Mononuclear cell (primary cell): ENCODE measurements around the gene NLRP6. TPM values are rescaled to one million over a fixed set of nuclear protein-coding genes. Genes with fewer than 3 reads are reported as not detected.
"Not testable (repeated sequence)": the region's sequence is repeated elsewhere in the genome, so short reads cannot be mapped to it uniquely, and the experiment has no call there.

Experiments
- H3K27me3 ChIP-seq: 2 replicates; pipeline ENCODE4 v1.6.0; 2011; ENCODE audit warnings: low read length, control low read depth; ENCODE audit not compliant: insufficient read depth
- H3K4me1 ChIP-seq: 2 replicates; pipeline ENCODE4 v1.5.1; 2011; ENCODE audit warnings: mild to moderate bottlenecking, low read length, control low read depth; ENCODE audit not compliant: insufficient read depth
- H3K4me3 ChIP-seq: 2 replicates; pipeline ENCODE4 v1.5.1; 2011; ENCODE audit warnings: mild to moderate bottlenecking, low read length, moderate library complexity
- H3K9me3 ChIP-seq: 2 replicates; pipeline ENCODE4 v1.5.1; 2011; ENCODE audit warnings: low read depth, mild to moderate bottlenecking, control low read depth, low read length
- total RNA-seq: library from RNA; depleted of rRNA; stranded (reverse); fragments of >200 nt; gene quantifications from one replicate; pipeline ENCODE4 v1.2.3, GENCODE V29; 2012

NLRP6 gene
- total RNA-seq, 1 donor, result 9.7 TPM

DNA sequence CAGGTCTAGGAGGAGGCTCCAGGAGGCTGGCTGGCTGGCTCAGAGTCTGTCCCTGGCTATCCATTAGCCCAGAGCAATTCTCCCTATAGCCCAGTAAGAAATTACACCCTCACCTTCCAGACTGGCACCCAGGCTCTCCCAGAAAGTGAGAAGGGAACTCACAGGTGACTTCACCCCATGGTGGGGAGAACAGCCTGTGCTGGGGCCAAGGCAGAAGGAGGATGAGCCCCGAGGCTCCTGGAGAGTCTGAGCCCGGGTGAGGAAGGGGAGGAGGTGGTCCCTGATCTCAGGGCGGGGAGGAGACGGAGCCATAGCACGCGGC, 36.3 kb downstream of the NLRP6 start:
- Histone ChIP-seq H3K4me1 (peaks cover 61% of the 10 kb centered on the region), H3K4me3 (peak overlapping the region; percentile 80)
- H3K9me3 ChIP-seq, H3K27me3 ChIP-seq: not testable (repeated sequence)

DNA sequence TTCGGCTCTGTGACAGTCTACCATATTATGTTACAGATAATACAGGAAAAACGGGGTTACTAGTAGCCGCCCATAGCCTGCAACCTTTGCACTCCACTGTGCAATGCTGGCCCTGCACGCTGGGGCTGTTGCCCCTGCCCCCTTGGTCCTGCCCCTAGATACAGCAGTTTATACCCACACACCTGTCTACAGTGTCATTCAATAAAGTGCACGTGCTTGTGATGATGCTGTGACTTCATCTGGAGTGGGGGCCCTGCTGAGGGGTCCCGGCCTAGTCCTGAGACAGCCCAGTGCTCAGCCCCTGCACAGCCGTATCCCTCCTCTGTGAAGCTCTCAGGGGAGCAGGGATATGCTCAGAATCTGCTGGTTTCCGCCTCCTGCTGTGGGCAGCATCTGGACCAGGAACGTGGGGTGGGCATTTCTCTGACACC, 36.9 kb downstream of the NLRP6 start:
- H3K4me1 ChIP-seq, result peaks cover 55% of the 10 kb centered on the region
- no peaks in the 10 kb centered on the region for H3K9me3 ChIP-seq
- peak overlapping the region; percentile 80 for H3K4me3 ChIP-seq
- H3K27me3 ChIP-seq, result no peaks in the 10 kb centered on the region

DNA sequence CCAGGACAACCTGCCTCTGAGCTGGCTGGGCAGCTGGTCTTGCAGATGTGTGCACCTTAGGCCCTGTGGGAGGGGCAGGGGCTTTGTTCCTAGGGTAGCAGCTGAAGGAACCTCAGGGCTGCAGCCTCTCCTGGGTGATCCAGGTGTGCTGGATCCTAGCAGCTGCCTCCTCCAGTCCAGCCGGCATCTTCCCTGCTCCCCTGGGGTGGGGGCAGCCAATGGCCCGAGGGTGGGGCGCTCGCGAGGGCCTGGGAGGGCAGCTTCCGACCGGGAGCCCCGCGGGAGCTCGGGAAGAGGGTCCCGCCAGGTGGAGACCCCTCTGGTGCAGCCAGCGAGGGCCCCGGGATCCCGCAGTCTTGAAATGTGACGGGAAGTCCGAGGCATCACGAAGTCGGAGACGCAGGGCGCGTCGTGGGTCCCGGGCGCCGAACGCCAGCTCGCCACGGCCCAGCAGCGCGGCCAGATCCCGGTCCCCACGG, 37.3 kb downstream of the NLRP6 start:
- peaks cover 55% of the 10 kb centered on the region for H3K4me1 ChIP-seq
- H3K27me3 ChIP-seq, result no peaks in the 10 kb centered on the region
- H3K4me3 ChIP-seq, result peak overlapping the region; percentile 80
- no peaks in the 10 kb centered on the region for H3K9me3 ChIP-seq

GRCh38 chr11:316031-316701, 38.0 kb downstream of the NLRP6 start:
- H3K4me1 ChIP-seq, result peaks cover 61% of the 10 kb centered on the region
- H3K4me3 ChIP-seq, result peak overlapping the region; percentile 80
- H3K9me3 ChIP-seq, result no peaks in the 10 kb centered on the region
- no peaks in the 10 kb centered on the region for H3K27me3 ChIP-seq

DNA sequence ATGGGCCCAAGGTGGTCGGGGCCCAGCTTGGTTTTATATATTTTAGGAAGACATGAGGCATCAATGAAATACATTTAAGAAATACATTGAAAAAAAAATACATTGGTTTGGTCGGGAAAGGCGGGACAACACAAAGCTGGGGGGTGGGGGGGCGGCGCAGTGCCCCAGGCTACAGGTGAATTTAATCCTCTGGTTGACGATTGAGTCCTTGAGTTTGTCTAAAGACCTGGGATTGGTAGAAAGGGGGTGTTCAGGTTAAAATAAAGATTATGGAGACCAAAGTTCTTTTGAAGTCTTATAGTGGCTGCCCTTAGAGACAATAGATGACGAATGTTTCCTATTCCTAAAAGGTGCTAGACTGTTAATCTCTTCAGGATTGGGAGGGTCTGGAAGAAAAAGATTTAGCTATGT, 38.7 kb downstream of the NLRP6 start:
- Histone ChIP-seq H3K27me3 (no peaks in the 10 kb centered on the region), H3K4me1 (peaks cover 57% of the 10 kb centered on the region), H3K9me3 (no peaks in the 10 kb centered on the region), H3K4me3 (peak overlapping the region; percentile 80)

GRCh38 chr11:317668-318404, 39.6 kb downstream of the NLRP6 start:
- peaks cover 47% of the 10 kb centered on the region for H3K4me1 ChIP-seq
- peak overlapping the region; percentile 18 for H3K4me3 ChIP-seq
- not testable (repeated sequence) for H3K27me3 ChIP-seq, H3K9me3 ChIP-seq

- Histone ChIP-seq H3K4me3 (peak overlapping the region; percentile 41), H3K4me1 (peaks cover 40% of the 10 kb centered on the region)
- H3K9me3 ChIP-seq, H3K27me3 ChIP-seq: not testable (repeated sequence)
Measured at GRCh38 chr11:318405-319120, 40.4 kb downstream of the NLRP6 start.

GRCh38 chr11:319121-319887, 41.1 kb downstream of the NLRP6 start:
- H3K27me3 ChIP-seq, result not testable (repeated sequence)
- peaks cover 35% of the 10 kb centered on the region for H3K4me1 ChIP-seq
- H3K4me3 ChIP-seq, result peak overlapping the region; percentile 41

DNA sequence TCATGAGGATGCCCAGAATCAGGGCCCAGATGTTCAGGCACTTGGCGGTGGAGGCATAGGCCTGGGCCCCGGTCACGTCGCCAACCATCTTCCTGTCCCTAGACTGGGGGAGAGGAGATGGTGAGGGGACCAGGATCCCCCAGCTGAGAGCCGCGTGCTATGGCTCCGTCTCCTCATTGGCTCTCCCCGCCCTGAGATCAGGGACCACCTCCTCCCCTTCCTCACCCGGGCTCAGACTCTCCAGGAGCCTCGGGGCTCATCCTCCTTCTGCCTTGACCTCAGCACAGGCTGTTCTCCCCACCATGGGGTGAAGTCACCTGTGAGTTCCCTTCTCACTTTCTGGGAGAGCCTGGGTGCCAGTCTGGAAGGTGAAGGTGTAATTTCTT, 41.7 kb downstream of the NLRP6 start:
- H3K4me1 ChIP-seq, result peaks cover 40% of the 10 kb centered on the region
- H3K4me3 ChIP-seq, result peak overlapping the region; percentile 41
- H3K9me3 ChIP-seq, H3K27me3 ChIP-seq: not testable (repeated sequence)

More at GRCh38 chr11:319121-319887, 41.1 kb downstream of the NLRP6 start:
- not testable (repeated sequence) for H3K9me3 ChIP-seq

GRCh38 chr11:324156-324555, 45.9 kb downstream of the NLRP6 start:
- H3K4me1 ChIP-seq, result peaks cover 45% of the 10 kb centered on the region

DNA sequence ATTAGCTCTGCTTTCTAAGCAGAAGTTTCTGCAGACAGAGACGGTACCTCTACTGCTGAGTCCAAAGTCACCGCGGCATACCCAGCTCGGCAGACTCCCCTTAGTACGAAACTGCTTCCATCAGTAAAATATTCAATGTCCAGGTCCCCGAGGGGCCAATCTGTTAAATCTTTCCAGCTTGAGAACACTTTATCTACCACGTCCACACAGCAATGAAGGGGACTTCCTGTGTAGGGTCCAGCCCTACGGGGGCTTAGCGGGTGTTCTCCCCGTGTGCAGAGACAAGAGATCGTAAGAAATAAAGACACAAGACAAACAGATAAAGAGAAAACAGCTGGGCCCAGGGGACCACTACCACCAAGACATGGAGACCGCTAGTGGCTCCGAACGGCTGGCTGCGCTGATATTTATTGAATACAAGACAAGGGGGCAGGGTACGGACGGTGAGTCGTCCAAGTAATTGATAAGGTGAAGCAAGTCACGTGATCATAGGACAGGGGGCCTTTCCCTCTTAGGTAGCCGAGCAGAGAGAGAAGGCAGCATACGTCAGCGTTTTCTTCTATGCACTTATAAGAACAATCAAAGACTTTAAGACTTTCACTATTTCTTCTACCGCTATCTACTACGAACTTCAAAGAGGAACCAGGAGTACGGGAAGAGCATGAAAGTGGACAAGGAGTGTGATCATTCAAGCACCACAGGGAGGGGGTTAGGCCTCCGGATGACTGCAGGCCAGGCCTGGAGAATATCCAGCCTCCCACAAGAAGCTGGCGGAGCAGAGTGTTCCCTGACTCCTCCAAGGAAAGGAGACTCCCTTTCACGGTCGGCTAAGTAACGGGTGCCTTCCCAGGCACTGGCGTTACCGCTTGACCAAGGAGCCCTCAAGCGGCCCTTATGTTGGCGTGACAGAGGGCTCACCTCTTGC, 46.6 kb downstream of the NLRP6 start:
- not testable (repeated sequence) for H3K9me3 ChIP-seq, H3K4me3 ChIP-seq, H3K27me3 ChIP-seq
- peaks cover 52% of the 10 kb centered on the region for H3K4me1 ChIP-seq

More at GRCh38 chr11:324156-324555, 45.9 kb downstream of the NLRP6 start:
- H3K27me3 ChIP-seq, result no peaks in the 10 kb centered on the region
- H3K4me3 ChIP-seq, result no peak overlapping the region
- H3K9me3 ChIP-seq, result no peaks in the 10 kb centered on the region

DNA sequence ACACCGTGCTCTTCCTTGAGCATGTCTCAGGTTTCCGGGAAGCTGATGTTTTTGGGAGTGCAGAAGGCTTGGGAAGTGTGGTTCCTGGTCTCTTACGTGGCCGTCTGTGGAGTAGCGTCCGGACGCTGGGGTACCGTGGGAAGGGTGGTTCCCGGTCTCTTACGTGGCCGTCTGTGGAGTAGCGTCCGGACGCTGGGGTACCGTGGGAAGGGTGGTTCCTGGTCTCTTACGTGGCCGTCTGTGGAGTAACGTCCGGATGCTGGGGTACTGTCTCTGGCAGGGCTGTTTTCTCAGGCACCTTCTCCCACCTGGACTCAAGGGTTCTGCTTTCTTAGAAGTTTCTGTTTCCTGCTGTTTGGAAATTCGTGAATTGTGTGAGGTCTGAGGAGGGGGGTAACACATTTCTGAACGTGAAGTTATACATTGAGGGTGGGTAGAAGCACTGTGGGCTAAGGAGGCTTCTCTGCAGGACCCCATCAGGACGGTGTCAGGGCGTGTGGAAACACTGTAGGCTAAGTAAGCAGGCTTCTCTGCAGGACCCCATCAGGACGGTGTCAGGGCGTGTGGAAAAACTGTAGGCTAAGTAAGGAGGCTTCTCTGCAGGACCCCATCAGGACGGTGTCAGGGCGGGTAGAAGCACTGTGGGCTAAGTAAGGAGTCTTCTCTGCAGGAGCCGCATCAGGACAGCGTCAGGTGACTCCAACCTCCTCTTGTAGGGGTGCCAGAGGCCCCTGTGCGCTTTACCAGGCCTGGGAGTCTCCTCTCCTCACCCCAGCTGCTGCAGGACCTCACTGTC, 47.8 kb downstream of the NLRP6 start:
- Histone ChIP-seq H3K27me3 (no peaks in the 10 kb centered on the region), H3K4me1 (peaks cover 58% of the 10 kb centered on the region), H3K9me3 (no peaks in the 10 kb centered on the region), H3K4me3 (no peak overlapping the region)

DNA sequence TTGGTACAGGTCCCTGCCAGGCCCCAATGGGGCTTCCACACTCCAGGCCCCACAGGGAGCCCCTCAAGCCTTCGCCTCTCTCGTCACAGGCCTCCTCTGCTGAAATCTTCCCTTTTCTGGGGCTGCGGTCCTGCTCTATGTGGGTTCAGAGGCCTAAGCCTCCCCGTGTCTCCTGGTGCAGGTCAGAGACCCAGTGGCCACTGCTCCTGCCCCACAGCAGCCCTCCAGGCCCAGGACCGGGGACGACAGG, 48.3 kb downstream of the NLRP6 start:
- H3K4me1 ChIP-seq, result peaks cover 62% of the 10 kb centered on the region
- H3K4me3 ChIP-seq, result no peak overlapping the region
- H3K9me3 ChIP-seq, result no peaks in the 10 kb centered on the region
- H3K27me3 ChIP-seq, result no peaks in the 10 kb centered on the region
